NCI-H524 treated with DMSO at 0.1 percent for 48 hours (cell line): Measurements from ENCODE around the gene FAM20C.
"Not testable (repeated sequence)": the region's sequence is repeated elsewhere in the genome, so short reads cannot be mapped to it uniquely, and the experiment has no call there.

Experiments
- DNase-seq: peaks from one replicate; lab custom pipeline; 2025; lab: John Stamatoyannopoulos, UW

Gene FAM20C

DNA sequence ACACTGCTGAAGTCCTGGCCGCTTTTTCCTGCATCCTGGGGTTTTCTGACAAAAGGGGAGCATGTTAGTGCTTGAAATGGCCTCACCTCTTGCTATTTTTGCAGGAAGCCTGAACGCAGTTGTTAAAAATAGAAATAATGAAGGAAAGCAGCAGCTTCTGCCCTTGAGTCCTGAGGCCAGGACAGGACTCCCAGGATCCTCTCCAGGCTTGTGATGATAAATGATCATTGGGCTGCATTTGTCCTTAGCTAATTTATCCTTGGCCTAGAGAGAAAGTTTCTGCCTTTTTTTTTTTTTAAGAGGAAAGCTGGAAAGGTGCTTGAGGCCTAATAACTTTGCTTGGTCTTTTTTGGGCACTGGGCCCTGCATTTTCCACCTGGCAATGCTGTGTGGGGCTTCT, 17.7 kb upstream of the FAM20C start:
- DNase-seq = no peak

DNA sequence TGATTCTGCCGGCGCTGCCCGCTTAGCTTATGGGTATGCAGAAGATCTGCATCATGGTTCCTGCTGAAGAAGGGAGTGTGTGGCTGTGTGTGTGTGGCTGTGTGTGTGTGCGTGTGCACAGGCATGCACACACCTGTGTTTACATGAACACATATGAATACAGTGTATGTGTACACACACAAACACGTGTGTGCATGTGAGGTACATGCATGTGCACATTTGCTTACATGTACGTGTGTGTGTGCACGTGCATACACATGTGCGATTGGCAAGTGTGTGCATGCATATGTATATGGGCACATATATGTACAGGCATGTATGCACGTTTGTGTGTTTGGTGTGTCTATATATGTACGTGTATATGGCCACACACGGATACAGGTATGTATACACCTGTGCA, 16.4 kb upstream of the FAM20C start:
- DNase-seq = no peak

- DNase-seq = no peak
Observed at GRCh38 chr7:176381-176780, 16.0 kb upstream of the FAM20C start.

- DNase-seq = no peak
Observed at GRCh38 chr7:176786-177459, 15.4 kb upstream of the FAM20C start.

- no peak for DNase-seq
Observed at GRCh38 chr7:178444-178843, 13.9 kb upstream of the FAM20C start.

- no peak for DNase-seq
Observed at GRCh38 chr7:179209-179681, 13.1 kb upstream of the FAM20C start.

GRCh38 chr7:179948-180694, 12.2 kb upstream of the FAM20C start:
- DNase-seq = no peak

DNA sequence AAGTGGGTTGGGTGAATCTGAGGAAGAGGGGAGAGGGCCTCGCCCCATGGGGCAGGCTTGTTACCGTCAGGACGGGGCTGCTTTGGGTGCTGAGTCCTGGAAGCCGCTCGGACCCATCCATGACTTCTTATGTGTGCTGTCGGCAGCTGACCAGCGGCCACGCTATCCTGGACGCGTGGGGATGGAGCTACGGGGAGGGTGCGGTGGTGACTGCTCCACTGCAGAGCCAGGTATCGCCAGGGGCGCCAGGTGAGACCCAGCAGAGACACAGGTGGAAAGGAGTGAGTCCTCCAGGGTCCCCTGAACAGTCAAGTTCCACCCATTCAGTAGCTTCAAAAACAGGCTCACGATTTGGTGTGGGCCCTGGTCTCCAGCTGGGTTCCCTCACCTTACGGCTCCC, 10.6 kb upstream of the FAM20C start:
- DNase-seq = no peak

DNA sequence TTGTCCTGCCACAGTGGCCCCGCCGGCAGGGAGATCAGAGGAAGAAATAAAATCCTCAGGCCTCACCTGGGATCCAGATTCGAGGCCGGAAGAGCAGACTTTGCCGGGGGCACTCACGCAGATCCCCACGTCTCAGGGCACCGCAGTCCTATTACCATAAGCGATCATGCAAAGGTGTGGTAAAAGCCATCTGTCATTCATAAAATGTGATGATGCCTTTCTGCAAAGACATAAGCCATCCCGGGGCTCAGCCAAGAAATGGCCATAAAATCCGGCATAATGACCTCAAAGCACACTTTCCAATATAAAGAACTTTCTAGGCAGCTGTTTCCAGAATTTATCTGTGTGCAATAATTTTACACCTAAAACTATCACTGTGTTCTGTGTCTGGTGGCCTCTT, 9.9 kb upstream of the FAM20C start:
- not testable (repeated sequence) for DNase-seq

DNA sequence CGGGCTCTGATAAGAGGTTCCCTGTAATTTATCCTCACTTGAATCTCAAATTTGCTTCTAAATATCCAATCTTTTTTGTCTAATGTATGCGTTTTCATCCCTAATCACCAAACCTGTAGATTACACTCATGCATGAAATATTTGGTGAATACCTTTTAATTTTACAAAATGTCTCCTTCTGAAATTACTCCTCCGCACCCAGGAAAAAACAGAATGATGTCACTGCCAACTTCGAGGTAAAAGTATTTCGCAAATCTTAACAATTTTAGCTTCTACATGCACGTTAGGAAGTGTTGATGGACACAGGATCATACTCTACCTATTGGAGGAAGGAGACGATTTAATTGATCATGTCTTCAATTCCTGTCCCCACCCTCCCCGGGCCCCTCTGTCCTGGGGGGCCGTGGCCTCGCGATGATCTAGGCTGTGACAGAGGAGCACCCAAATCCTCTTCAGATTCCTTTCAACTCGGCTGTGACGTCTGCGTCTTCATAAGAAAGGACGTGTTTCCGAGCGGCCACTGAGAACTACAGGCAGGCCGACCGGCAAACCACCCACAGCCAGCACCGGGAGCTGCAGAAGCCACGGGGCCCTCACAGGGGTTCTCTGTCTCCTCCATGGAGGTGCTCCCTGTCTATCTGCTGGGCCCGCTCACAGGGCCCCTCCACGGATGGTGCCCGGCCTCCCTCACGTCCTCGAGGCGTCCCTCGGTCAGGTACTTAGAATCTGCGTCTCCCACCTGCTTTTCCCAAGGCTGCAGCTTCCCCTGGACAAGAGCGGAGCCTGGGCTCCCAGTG, 8.7 kb upstream of the FAM20C start:
- DNase-seq = no peak

DNA sequence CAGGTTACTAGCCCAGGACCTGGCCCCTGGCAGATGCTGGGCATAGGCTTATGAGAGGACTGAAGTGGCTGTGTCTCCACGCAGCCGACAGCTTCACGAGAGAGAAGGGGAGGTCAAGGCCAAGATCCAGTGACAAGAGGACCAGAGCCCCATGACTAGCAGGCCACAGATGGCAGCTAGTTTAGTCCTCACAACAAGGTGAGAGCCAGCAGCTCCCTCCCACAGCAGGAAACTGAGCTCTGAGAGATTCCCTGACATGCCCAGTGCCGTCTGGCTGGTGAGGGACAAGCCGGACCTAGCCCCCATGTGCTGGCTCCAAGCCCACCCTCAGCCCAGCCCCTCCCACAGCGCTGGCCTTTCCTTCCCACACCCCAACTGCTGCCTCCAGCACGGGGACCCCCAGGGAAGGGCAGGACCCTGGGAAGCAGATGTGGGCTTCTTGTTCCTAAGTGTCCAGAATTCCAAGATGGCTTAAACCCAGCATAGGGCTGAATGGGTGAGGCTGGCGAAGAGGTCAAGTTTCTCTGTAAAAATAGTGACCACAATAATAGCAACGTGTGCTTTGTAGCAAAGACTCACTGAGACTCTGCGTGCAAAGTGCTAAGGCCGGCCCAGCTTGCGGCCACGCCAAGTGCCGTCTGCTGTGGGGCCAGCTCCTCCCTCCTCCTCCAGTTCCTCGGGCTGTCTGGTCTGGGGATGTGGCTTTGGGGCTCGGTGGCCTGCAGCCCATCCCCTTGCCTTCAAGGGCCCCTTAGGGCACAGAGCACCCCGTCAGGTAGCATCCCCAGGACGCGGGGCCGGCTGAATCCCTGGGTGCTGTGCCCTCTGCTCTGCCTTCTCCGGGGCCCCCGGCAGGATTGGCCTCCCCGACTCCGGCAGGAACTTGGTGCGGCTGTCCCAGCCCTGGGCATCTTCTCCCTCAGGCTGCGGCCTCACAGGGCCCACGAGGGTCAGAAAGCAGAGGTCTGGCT, 7.8 kb upstream of the FAM20C start:
- no peak for DNase-seq

- no peak for DNase-seq
Observed at GRCh38 chr7:186516-187113, 5.8 kb upstream of the FAM20C start.

DNA sequence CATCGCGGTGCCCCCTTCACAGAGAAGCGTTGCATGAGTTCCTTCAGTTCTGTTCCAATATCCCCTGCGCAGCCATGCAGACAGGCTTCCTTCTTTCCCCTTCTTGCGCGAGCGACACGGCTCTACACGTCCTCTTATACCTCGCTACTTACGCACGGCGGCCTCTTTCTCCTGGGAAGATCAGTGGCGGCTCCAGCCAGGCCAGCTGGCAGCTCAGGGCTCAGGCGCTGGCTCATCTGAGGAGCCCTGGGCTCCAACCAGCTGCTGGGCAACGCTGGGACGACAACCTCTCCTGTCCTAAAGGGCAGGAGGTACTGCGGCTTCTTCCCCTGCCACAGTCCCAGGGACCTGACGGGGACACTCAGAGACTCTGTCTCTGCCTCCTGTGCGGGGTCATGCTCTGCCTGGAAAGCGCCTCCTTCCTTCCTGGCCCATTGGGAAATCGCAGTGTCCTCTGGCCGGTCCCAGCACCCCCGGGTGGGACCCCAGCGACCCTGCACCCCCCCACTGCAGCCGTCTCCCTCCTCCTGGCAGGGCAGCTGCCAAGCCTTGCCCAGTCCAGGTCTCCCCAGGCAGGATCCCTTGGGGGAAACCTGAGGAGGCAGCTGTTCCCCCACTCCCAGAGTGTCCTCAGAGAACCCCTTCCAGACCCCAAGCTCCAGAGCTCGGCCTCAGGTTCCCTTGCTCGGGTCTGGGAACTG, 5.0 kb upstream of the FAM20C start:
- no peak for DNase-seq

- DNase-seq = no peak
Observed at GRCh38 chr7:188174-188573, 4.2 kb upstream of the FAM20C start.

- no peak for DNase-seq
Observed at GRCh38 chr7:188727-189500, 3.5 kb upstream of the FAM20C start.

DNA sequence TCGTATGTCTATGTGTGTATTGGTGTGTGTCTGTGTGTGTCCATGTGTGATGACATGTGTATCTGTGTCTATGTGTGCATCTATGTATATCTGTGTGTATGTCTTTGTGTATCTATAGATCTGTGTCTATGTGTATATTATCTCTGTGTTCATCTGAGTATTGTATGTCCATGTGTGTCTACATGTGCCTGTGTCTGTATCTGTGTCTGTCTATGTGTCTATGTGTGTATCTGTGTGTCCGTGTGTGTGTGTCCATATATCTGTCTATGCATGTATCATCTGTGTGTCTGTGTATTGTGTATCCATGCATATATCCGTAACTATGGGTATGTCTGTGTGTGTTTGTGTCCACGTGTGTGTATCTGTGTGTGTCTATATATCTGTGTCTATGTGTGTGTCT, 2.7 kb upstream of the FAM20C start:
- DNase-seq = no peak

GRCh38 chr7:190196-190595, 2.2 kb upstream of the FAM20C start:
- no peak for DNase-seq

GRCh38 chr7:191105-191980, 1.0 kb upstream of the FAM20C start:
- no peak for DNase-seq
